NCI-H1092 (cell line): ENCODE measurements around the gene LOXL3.

Source experiments
- DNase-seq: peaks from one replicate; lab custom pipeline; 2025; lab: John Stamatoyannopoulos, UW

LOXL3 gene, protein sequence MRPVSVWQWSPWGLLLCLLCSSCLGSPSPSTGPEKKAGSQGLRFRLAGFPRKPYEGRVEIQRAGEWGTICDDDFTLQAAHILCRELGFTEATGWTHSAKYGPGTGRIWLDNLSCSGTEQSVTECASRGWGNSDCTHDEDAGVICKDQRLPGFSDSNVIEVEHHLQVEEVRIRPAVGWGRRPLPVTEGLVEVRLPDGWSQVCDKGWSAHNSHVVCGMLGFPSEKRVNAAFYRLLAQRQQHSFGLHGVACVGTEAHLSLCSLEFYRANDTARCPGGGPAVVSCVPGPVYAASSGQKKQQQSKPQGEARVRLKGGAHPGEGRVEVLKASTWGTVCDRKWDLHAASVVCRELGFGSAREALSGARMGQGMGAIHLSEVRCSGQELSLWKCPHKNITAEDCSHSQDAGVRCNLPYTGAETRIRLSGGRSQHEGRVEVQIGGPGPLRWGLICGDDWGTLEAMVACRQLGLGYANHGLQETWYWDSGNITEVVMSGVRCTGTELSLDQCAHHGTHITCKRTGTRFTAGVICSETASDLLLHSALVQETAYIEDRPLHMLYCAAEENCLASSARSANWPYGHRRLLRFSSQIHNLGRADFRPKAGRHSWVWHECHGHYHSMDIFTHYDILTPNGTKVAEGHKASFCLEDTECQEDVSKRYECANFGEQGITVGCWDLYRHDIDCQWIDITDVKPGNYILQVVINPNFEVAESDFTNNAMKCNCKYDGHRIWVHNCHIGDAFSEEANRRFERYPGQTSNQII

DNA sequence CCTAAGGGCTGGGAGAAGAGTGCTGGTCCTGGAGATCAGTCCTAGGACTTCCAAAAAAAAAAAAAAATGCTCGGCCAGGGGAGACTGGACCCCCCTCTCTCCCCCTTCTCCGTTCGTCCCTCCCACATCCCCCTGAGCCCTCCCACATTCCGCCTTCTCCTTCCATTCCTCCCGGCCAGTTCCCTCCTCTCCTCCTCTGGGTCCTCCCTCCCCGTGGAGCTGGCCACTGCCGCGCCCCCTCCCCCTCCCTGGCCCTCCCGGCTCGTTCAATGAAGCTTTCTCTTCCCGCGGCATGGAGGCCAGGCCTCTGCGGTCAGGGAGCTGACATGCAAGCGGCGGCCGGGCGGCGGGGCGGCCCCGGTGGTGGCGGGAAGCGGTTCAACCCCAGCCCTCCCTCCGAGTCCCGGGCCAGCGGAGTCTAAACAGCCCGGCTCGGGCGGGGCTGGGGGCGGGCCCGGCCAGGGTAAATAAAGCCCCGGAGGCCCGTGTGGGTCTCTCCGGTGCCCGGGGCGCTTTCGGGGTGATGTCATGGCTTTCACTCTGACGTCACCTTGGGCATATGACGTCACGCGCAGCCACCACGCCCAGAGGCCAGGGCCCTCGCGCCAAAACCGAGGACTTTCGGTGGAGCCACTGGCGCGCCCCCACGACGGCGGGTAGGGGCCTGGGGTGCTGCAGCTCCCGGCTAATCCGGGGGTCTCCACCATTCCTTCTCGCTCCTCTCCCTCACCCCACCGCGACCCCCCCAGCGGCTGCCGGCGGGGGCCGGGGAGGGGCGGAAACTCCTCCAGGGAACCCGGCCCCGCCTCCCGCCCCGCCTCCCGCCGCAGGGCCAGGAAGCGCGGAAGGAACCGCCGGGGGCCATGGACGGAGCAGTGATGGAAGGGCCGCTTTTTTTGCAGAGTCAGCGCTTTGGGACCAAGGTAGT, at the start of gene LOXL3, which contains the start of gene DOK1:
Gene LOXL3 (minus strand): TSS at position 51 of the 928 bp plus-strand sequence. CDS start 1,308 bp downstream, outside the sequence.
Gene DOK1 (plus strand): TSS at position 829 of the 928 bp plus-strand sequence. CDS start 35 bp downstream, at position 864.
- peak; percentile 43 for DNase-seq

DNA sequence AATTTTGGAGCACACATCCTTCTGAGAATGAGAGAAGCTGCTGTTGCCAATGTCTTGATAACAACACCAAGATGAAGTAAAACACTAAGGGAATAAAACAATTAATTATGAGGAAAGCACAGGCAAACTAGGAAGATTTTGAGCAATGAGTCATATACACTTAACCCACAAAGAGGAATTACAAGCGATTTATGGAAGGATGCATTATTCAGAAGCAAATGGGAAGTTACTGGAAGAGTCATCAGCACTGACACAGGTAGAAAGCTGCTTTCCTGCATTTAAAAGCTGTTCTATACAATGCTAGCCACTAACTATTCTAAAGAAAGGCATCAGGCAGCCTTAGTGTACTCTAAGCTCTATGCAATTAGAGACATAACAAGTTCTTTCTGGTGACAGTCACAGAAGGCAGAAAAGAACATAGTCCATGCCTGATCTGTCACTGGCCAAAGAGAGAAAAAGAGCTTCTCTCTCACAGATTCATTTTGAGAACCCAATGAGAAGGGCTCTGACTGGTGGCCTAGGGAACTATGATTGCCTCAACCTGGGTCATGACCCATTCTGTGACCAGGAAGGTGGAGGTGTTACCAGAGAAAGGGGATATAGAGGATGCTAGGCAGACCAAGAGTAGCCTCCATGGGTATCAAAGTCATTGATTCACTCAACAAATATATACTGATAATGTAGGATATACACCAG, 49.0 kb upstream of the LOXL3 start:
- no peak for DNase-seq

DNA sequence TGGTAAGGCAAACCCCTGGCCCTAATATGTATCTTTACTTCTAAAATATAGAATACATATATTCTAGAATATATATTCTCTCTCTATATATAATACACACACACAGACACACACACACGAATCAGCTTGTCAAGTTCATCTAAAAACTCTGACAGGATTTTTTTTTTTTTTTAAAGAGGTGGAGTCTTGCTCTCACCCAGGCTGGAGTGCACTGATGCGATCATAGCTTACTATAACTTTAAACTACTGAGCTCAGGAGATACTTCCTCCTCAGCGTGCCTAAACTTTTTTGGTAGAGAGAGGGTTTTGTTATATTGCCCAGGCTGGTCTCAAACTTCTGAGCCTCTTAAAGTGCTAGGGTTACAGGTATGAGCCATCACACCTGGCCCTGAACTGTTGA, 45.9 kb upstream of the LOXL3 start:
- DNase-seq: no peak

DNA sequence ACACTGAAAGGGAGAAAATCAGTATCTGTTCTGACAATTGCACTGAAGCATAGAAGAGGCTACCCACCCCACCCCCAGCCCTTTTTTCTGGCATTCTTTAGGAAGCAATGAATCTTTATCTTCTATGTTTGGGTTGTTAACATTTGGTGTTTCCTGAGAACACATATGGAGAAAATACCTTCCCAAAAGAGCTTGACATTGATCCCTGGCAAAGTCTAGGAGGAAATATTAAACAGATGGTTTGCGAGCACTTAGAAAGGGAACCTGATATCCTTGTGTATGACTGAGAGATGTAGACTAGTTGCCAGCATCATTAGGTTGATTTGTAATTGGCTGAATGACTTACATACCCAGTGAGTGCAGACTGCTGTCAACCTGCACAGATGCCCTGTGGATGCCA, 43.7 kb upstream of the LOXL3 start:
- peak; percentile 64 for DNase-seq

DNA sequence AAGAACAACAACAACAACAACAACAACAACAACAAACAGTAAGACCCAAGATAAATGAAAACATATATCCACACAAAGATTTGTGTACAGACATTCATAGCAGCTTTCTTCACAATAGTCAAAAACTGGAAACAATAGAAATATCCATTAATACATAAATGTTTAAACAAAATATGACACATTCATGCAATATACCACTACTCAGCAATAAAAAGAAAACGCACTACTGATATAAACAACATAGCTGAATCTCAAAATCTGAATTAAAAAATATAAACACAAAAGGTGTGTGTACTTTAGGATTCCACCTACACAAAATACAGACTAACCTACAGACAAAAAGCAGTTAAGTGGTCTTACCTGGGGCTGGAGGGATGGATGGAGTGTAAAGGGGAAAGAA, 42.8 kb upstream of the LOXL3 start:
- no peak for DNase-seq

DNA sequence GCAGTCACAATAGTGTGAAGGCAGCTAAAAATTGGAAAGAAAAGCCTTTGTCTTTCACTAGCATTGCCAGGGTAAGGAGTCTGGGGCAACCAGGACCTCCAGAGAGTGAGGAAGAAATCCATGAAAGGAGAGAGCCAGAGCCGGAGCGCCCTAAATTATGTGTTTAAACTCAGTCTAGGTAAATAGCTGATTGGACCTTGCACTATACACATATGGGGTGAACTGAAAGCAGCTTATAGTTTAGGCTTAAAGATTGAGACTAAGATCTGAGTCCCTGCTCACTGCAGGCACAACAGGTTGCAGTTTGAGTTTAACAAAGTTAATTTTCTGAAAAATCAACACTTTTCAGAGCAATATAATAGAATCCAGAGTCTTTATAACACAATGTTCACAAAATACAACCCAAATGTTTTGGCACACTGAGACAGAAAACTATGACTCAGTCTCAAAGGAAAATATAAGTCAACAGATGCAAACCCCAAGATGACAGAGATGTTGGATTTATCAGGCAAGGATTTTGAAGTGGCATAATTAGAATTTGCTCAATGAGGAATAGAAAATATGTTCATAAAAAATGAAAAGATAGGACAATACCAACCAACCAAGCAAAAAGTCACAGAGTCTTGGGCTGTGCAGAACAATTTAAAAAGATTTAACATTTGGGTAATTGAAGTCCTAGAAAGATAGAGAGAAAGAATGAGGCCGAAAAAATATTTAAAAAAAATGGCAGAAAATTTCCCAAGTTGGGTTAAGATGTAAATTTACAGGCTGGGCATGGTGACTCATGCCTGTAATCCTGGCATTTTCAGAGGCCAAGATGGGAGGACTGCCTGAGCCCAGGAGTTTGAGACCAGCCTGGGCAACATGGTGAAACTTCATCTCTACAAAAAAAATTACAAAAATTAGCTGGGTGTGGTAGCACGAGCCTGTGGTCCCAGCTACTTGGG, 40.4 kb upstream of the LOXL3 start:
- DNase-seq: no peak

DNA sequence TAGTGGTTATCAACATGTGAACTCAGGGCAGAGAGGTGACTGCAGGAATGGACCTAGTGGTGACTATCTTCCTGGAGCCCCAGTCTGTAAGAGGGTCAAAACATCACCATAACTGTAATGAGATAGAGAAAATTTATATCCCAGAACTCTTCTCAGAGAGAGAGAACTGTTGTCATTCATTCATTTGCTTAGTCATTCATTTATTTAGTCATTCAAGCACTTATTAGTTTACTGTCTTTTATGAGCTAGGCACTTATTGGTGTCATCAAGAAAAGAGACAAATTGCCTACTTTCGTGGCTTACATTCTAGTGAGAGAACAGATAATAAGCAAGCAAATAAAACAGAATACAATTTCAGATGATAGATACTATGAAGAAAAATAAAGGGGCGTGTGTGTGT, 34.9 kb upstream of the LOXL3 start:
- DNase-seq: no peak

DNA sequence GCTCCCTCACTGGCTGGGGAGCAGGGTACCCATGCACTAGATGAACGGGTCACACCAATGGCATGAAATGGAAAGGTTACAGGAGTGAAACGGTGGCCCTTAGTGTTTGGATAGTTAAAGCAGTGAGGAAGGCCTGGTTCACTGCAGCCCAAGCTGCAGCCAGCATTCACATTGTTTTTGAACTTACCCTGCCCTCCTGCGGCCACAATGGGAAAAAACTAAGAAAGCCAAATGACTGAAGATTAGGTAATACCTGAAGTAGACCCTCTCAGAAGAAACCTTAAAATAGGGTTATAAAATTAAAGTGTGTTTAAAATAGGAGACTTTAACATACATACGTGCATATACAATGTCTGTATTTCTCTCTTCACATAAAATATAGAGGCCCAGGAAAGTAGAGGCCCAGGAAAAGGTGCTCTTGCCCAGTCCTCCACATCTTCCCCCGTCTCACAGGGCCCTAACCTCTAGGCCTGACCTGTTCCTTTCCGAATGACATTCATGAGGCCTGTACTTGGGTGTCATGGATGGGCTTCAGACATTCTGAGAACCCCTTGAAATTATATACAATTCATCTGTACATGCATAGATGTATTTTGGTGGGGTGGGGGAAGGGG, 34.0 kb upstream of the LOXL3 start:
- peak; percentile 24 for DNase-seq

DNA sequence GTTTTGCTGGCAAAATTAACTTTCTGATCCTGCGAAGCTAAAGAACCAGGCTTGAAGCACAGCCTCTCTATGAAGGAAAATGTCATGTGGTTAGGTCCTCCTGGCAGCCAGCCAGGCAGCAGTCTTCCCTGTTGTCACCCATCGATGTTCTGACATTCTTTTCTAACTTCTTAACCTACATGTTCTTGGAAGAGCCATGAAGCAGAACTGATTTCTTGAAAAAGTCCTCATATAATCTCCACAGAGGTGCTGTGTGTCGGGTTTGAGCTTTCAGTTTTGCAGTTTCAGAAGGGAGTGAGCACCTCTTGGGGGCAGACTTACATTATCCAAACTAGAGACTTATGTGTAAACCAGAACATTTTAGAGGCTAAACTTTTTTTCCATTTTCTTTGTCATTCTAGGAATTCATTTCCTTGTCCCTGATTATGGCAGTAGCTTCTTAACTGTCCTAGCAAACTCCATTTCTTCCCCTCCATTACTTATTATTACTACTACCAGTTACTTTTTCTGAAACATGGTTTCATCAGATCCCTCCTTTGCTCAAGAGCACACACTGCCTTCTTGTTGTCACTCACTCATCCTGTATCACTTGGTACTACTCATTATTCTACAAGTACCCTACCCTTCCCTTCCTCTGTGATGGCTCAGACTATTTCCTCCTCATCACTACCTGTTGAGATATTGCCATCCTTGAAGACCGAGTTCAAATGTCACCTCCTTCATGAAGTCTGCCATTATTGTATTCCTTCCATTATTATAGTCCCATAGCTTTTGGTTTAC, 31.9 kb upstream of the LOXL3 start:
- no peak for DNase-seq

DNA sequence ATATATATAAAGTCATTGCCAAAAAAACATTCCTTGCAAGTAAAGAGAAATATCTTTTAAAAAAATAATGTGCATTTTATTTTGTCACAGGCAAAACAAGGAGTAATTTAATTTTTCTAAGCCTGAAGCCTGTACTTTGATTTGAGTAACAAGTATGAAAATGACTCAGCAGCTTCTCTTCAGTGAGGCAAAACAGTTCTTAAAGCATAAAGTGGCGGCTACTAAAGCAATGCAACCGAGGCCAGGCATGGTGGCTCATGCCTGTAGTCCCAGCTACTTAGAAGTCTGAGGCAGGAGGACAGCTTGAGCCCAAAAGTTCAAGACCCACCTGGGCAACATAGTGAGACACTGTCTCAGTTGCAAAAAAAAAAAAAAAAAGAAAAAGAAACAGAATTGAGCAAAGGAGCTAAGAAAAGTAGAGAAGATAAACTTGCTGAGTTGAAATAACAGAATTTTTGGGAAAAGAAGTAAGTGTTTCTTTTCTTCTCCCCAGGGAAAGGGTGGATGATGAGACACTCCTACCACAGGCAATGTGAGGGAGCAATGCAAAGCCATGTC, 30.4 kb upstream of the LOXL3 start:
- DNase-seq: no peak

DNA sequence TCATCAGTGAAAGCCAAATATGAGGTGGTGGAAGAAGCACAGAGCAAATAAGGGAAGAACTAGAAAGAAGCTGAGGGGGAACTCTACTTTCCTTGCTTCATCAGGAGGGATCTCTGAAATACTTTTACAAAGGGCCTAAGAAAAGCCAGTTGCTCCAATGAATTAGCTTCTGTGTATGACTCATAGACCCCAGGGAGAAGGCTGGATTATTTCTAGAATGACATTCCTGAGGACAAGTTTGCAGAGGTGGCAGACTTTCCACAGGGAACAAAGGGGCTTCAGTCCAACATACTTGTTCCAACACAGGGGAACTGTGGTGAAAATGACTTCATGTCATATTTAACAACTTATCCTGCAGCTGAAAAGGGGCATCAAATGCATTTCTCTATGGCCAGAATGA, 29.8 kb upstream of the LOXL3 start:
- no peak for DNase-seq

DNA sequence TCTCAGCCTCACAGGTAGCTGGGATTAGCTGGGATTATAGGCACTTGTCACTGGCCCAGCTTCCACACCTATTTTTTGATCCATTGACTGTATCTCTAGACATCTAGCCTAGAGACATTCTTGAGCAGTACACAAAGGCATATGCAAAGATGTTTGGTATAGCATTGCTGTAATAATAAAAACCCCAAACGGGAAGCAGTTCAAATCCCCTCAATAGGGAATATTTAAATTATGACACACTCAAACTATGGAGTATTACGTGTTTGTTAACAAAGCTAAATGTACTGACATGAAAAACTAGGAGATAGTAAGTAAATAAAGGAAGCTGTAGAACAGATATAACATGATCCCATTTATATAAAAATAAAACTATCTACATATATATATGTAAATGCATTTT, 28.4 kb upstream of the LOXL3 start:
- no peak for DNase-seq

DNA sequence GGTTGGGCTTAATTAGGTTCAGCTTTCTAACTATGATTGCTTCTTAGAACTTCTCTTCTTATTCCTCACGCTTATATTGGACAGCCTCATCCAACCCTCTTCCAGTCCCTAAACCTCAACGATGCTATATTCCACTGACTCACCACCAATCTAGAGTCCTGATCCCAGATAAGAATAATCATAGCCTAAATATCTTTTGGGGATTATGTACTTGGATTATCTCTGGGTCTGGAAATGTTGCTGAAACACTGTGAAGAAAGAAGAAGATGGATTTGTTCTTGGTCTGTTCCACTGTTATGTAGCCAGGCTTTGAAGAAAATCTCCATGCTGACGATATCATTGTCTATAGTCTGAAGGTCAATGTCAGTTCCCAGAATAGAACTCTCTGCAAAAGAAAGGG, 27.7 kb upstream of the LOXL3 start:
- no peak for DNase-seq

DNA sequence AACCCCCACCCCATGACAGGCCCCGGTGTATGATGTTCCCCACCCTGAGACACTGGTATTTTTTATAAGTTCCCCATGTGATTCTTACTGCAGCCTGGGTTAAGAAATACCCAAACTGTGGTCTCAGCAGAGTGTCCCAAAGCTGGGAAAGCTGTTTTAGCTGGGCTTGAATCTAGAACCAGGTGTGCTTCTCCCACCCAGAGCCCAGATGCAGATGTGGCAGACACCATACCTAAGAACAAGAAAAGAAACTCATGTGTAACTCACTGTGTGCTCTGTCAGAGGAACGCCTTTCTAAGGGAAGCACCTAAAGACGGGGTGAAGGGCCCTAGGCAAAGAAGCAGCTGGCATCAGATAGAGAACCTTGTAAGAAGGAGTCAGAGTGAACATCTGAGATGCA, 24.7 kb upstream of the LOXL3 start:
- DNase-seq: no peak

DNA sequence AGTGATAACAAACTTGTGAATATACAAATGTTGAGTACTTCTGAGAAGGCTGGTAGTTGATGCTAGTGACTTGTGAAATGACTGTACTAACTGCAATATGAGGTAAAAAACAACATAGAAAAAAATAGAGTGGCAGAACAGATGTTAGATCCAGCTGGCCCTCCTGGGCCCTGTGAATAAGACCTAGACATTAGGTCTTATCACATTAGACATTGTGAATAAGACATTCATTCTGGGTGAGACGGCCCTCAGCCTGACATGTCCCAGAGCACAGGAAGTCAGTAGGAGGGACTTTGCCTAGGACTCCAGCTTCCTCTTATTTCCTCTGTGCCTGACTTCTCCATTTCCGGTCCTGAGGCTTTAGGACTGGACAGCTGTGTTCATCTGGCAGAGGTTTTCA, 23.7 kb upstream of the LOXL3 start:
- DNase-seq: no peak

DNA sequence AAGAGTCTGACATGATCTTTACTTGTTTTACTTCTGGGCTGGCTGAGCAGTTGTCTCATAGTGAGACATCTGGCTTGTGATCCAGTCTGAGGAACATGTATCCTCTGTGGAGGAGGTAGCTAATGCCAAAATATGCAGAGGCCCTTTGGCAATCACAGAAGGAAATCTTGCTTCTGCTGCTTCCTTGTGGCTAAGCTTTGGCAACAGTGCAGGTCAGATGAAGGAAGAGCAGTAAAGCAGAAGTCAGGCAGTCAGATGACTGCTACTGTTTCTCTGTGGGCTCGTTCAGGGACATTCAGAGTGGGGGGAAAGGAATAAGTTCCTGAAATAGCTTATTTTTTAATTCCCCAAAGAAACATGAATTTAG, 23.1 kb upstream of the LOXL3 start:
- DNase-seq: no peak

DNA sequence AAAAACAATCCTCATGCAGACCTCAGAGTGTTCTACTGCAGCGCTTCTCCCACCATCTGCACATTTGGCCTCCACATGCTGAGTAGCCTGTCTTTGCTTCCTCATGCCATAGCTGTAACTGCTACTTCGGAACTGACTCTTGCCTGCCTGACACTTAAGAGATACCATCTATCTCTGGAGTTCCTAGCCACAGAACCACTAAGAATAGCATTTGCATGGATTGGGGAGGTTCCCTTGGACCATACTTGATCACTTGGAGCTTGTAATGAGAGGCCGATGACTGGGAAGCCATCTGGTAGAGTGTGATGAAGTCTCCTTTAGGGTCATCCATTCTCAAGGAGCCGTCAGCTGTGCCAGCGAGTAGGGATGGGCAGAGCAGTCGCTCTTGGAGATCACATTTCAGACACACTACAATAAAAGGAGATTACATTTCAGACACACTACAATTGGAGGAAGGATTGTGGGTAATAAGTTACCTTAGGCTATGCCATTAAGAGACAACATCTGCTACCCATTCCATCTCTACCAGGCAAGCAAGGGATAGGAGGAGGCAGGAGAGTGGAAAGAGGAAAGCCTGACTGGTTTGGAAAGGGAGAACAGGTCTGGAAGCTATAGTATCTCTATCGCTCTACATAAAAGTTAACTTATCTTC, 22.6 kb upstream of the LOXL3 start:
- DNase-seq: no peak

DNA sequence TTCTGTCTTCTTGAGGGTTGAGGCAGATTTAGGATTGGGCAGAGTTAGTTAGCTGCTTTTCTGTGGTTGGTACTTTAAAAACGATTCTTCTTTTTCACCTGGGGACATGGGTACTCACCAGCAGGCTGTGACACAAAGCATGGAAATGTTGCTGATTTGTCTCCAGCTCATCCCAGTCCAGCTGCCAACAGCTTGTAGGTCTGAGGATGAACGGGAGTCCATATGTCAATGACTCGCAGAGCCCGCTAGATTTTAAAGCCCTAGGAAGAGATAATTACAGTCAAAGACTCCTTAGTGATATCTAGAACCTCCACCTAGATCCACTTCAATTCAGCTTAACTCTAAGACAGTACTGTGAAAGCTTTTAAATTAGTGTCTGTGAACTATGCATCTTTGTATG, 21.6 kb upstream of the LOXL3 start:
- DNase-seq: no peak
